Measurements from ENCODE around the gene CDK13.

CDK13 gene

GRCh38 chr7:40001649-40002048 lies 51.6 kb downstream of the CDK13 start:
- Histone ChIP-seq H3K4me1 (ENCODE audit: control insufficient read depth in 2 of 2, insufficient read depth in 2 of 2, low read length in 2 of 2) (no peaks in the 10 kb centered on the region), H3K27ac (ENCODE audit: low read depth in 2 of 2, low read length in 2 of 2) (no peak overlapping the region), H3K36me3 (ENCODE audit: control insufficient read depth in 2 of 2, insufficient read depth in 2 of 2, low read length in 2 of 2) (peaks cover 0 to 12% of the 10 kb centered on the region in 2 donors), H3K9ac (ENCODE audit: low read depth in 1 of 2, low read length in 2 of 2) (no peak overlapping the region), H3K27me3 (ENCODE audit: control insufficient read depth in 2 of 2, insufficient read depth in 2 of 2, low read length in 2 of 2) (no peaks in the 10 kb centered on the region), H3K4me3 (ENCODE audit: low read length in 2 of 2) (no peak overlapping the region), H3K9me3 (ENCODE audit: control insufficient read depth in 2 of 2, low read length in 2 of 2) (no peaks in the 10 kb centered on the region)

- Histone ChIP-seq H3K4me3 (ENCODE audit: low read length in 2 of 2) (no peak overlapping the region), H3K9ac (ENCODE audit: low read depth in 1 of 2, low read length in 2 of 2) (no peak overlapping the region), H3K27ac (ENCODE audit: low read depth in 2 of 2, low read length in 2 of 2) (no peak overlapping the region), H3K27me3 (ENCODE audit: control insufficient read depth in 2 of 2, insufficient read depth in 2 of 2, low read length in 2 of 2) (no peaks in the 10 kb centered on the region), H3K36me3 (ENCODE audit: control insufficient read depth in 2 of 2, insufficient read depth in 2 of 2, low read length in 2 of 2) (peaks cover 0 to 12% of the 10 kb centered on the region in 2 donors), H3K9me3 (ENCODE audit: control insufficient read depth in 2 of 2, low read length in 2 of 2) (no peaks in the 10 kb centered on the region), H3K4me1 (ENCODE audit: control insufficient read depth in 2 of 2, insufficient read depth in 2 of 2, low read length in 2 of 2) (no peaks in the 10 kb centered on the region)
Observed at GRCh38 chr7:40003597-40003996, 53.5 kb downstream of the CDK13 start.

GRCh38 chr7:40008223-40008815 lies 58.3 kb downstream of the CDK13 start:
- Histone ChIP-seq H3K9me3 (ENCODE audit: control insufficient read depth in 2 of 2, low read length in 2 of 2) (no peaks in the 10 kb centered on the region), H3K4me3 (ENCODE audit: low read length in 2 of 2) (no peak overlapping the region), H3K27me3 (ENCODE audit: control insufficient read depth in 2 of 2, insufficient read depth in 2 of 2, low read length in 2 of 2) (no peaks in the 10 kb centered on the region), H3K4me1 (ENCODE audit: control insufficient read depth in 2 of 2, insufficient read depth in 2 of 2, low read length in 2 of 2) (no peaks in the 10 kb centered on the region), H3K27ac (ENCODE audit: low read depth in 2 of 2, low read length in 2 of 2) (no peak overlapping the region), H3K36me3 (ENCODE audit: control insufficient read depth in 2 of 2, insufficient read depth in 2 of 2, low read length in 2 of 2) (peaks cover 12 to 14% of the 10 kb centered on the region in 2 donors), H3K9ac (ENCODE audit: low read depth in 1 of 2, low read length in 2 of 2) (no peak overlapping the region)

- Histone ChIP-seq H3K27me3 (ENCODE audit: control insufficient read depth in 2 of 2, insufficient read depth in 2 of 2, low read length in 2 of 2) (no peaks in the 10 kb centered on the region), H3K9me3 (ENCODE audit: control insufficient read depth in 2 of 2, low read length in 2 of 2) (no peaks in the 10 kb centered on the region), H3K9ac (ENCODE audit: low read depth in 1 of 2, low read length in 2 of 2) (no peak overlapping the region), H3K27ac (ENCODE audit: low read depth in 2 of 2, low read length in 2 of 2) (no peak overlapping the region), H3K4me3 (ENCODE audit: low read length in 2 of 2) (no peak overlapping the region), H3K4me1 (ENCODE audit: control insufficient read depth in 2 of 2, insufficient read depth in 2 of 2, low read length in 2 of 2) (no peaks in the 10 kb centered on the region), H3K36me3 (ENCODE audit: control insufficient read depth in 2 of 2, insufficient read depth in 2 of 2, low read length in 2 of 2) (peaks cover 6 to 14% of the 10 kb centered on the region in 2 donors)
Observed at GRCh38 chr7:40009301-40009700, 59.2 kb downstream of the CDK13 start.

- H3K4me3 ChIP-seq (ENCODE audit: low read length in 2 of 2), result no peak overlapping the region
- H3K36me3 ChIP-seq (ENCODE audit: control insufficient read depth in 2 of 2, insufficient read depth in 2 of 2, low read length in 2 of 2), result peaks cover 17 to 19% of the 10 kb centered on the region in 2 donors
- H3K27ac ChIP-seq (ENCODE audit: low read depth in 2 of 2, low read length in 2 of 2), result no peak overlapping the region
- H3K9me3 ChIP-seq (ENCODE audit: control insufficient read depth in 2 of 2, low read length in 2 of 2), result no peaks in the 10 kb centered on the region
- no peaks in the 10 kb centered on the region for H3K27me3 ChIP-seq (ENCODE audit: control insufficient read depth in 2 of 2, insufficient read depth in 2 of 2, low read length in 2 of 2)
- peaks cover 0 to 6% of the 10 kb centered on the region in 2 donors for H3K4me1 ChIP-seq (ENCODE audit: control insufficient read depth in 2 of 2, insufficient read depth in 2 of 2, low read length in 2 of 2)
- H3K9ac ChIP-seq (ENCODE audit: low read depth in 1 of 2, low read length in 2 of 2), result no peak overlapping the region
Observed at GRCh38 chr7:40014376-40014775, 64.3 kb downstream of the CDK13 start.

- no peaks in the 10 kb centered on the region for H3K27me3 ChIP-seq (ENCODE audit: control insufficient read depth in 2 of 2, insufficient read depth in 2 of 2, low read length in 2 of 2)
- H3K36me3 ChIP-seq (ENCODE audit: control insufficient read depth in 2 of 2, insufficient read depth in 2 of 2, low read length in 2 of 2), result peaks cover 10 to 20% of the 10 kb centered on the region in 2 donors
- peaks cover 0 to 6% of the 10 kb centered on the region in 2 donors for H3K4me1 ChIP-seq (ENCODE audit: control insufficient read depth in 2 of 2, insufficient read depth in 2 of 2, low read length in 2 of 2)
- H3K9ac ChIP-seq (ENCODE audit: low read depth in 1 of 2, low read length in 2 of 2), result no peak overlapping the region
- no peak overlapping the region for H3K4me3 ChIP-seq (ENCODE audit: low read length in 2 of 2)
- H3K27ac ChIP-seq (ENCODE audit: low read depth in 2 of 2, low read length in 2 of 2), result no peak overlapping the region
- H3K9me3 ChIP-seq (ENCODE audit: control insufficient read depth in 2 of 2, low read length in 2 of 2), result no peaks in the 10 kb centered on the region
Observed at GRCh38 chr7:40015790-40016296, 65.8 kb downstream of the CDK13 start.

GRCh38 chr7:40019558-40019957 lies 69.5 kb downstream of the CDK13 start:
- H3K9me3 ChIP-seq (ENCODE audit: control insufficient read depth in 2 of 2, low read length in 2 of 2), result no peaks in the 10 kb centered on the region
- H3K4me3 ChIP-seq (ENCODE audit: low read length in 2 of 2), result no peak overlapping the region
- H3K36me3 ChIP-seq (ENCODE audit: control insufficient read depth in 2 of 2, insufficient read depth in 2 of 2, low read length in 2 of 2), result peaks cover 6 to 17% of the 10 kb centered on the region in 2 donors
- H3K27ac ChIP-seq (ENCODE audit: low read depth in 2 of 2, low read length in 2 of 2), result no peak overlapping the region
- H3K4me1 ChIP-seq (ENCODE audit: control insufficient read depth in 2 of 2, insufficient read depth in 2 of 2, low read length in 2 of 2), result peaks cover 0 to 6% of the 10 kb centered on the region in 2 donors
- no peak overlapping the region for H3K9ac ChIP-seq (ENCODE audit: low read depth in 1 of 2, low read length in 2 of 2)
- no peaks in the 10 kb centered on the region for H3K27me3 ChIP-seq (ENCODE audit: control insufficient read depth in 2 of 2, insufficient read depth in 2 of 2, low read length in 2 of 2)

- no peak overlapping the region for H3K4me3 ChIP-seq (ENCODE audit: low read length in 2 of 2)
- H3K36me3 ChIP-seq (ENCODE audit: control insufficient read depth in 2 of 2, insufficient read depth in 2 of 2, low read length in 2 of 2), result peaks cover 0 to 11% of the 10 kb centered on the region in 2 donors
- H3K27ac ChIP-seq (ENCODE audit: low read depth in 2 of 2, low read length in 2 of 2), result no peak overlapping the region
- no peaks in the 10 kb centered on the region for H3K27me3 ChIP-seq (ENCODE audit: control insufficient read depth in 2 of 2, insufficient read depth in 2 of 2, low read length in 2 of 2)
- H3K9ac ChIP-seq (ENCODE audit: low read depth in 1 of 2, low read length in 2 of 2), result no peak overlapping the region
- H3K9me3 ChIP-seq (ENCODE audit: control insufficient read depth in 2 of 2, low read length in 2 of 2), result no peaks in the 10 kb centered on the region
- no peaks in the 10 kb centered on the region for H3K4me1 ChIP-seq (ENCODE audit: control insufficient read depth in 2 of 2, insufficient read depth in 2 of 2, low read length in 2 of 2)
Observed at GRCh38 chr7:40024048-40024447, 74.0 kb downstream of the CDK13 start.

- Histone ChIP-seq H3K27ac (ENCODE audit: low read depth in 2 of 2, low read length in 2 of 2) (no peak overlapping the region), H3K36me3 (ENCODE audit: control insufficient read depth in 2 of 2, insufficient read depth in 2 of 2, low read length in 2 of 2) (peaks cover 0 to 9% of the 10 kb centered on the region in 2 donors), H3K27me3 (ENCODE audit: control insufficient read depth in 2 of 2, insufficient read depth in 2 of 2, low read length in 2 of 2) (no peaks in the 10 kb centered on the region), H3K9ac (ENCODE audit: low read depth in 1 of 2, low read length in 2 of 2) (no peak overlapping the region), H3K4me3 (ENCODE audit: low read length in 2 of 2) (no peak overlapping the region), H3K4me1 (ENCODE audit: control insufficient read depth in 2 of 2, insufficient read depth in 2 of 2, low read length in 2 of 2) (no peaks in the 10 kb centered on the region), H3K9me3 (ENCODE audit: control insufficient read depth in 2 of 2, low read length in 2 of 2) (no peaks in the 10 kb centered on the region)
Observed at GRCh38 chr7:40024841-40025240, 74.8 kb downstream of the CDK13 start.

- no peak overlapping the region for H3K4me3 ChIP-seq (ENCODE audit: low read length in 2 of 2)
- no peaks in the 10 kb centered on the region for H3K27me3 ChIP-seq (ENCODE audit: control insufficient read depth in 2 of 2, insufficient read depth in 2 of 2, low read length in 2 of 2)
- H3K9ac ChIP-seq (ENCODE audit: low read depth in 1 of 2, low read length in 2 of 2), result no peak overlapping the region
- no peak overlapping the region for H3K27ac ChIP-seq (ENCODE audit: low read depth in 2 of 2, low read length in 2 of 2)
- peaks cover 0 to 13% of the 10 kb centered on the region in 2 donors for H3K36me3 ChIP-seq (ENCODE audit: control insufficient read depth in 2 of 2, insufficient read depth in 2 of 2, low read length in 2 of 2)
- no peaks in the 10 kb centered on the region for H3K9me3 ChIP-seq (ENCODE audit: control insufficient read depth in 2 of 2, low read length in 2 of 2)
- no peaks in the 10 kb centered on the region for H3K4me1 ChIP-seq (ENCODE audit: control insufficient read depth in 2 of 2, insufficient read depth in 2 of 2, low read length in 2 of 2)
Observed at GRCh38 chr7:40027545-40027944, 77.5 kb downstream of the CDK13 start.

All from mucosa of rectum (tissue), 2 donors.